H1 (cell line): Measurements from ENCODE around the gene SLFN13. TPM values are rescaled to one million over a fixed set of nuclear protein-coding genes. Genes with fewer than 3 reads are reported as not detected.

Experiments used
- CBX5 ChIP-seq: fragments of 300-800, 300-1000 bp; sonication (generic); IDR thresholded peaks from 2 replicates; pipeline ENCODE4 v1.7.1; 2016; ENCODE audit warnings: antibody characterized with exemption, low read length, low read depth
- CHD2 ChIP-seq: IDR thresholded peaks from 2 replicates; pipeline ENCODE4 v1.6.1; 2012; ENCODE audit warnings: low read length, improper control_type of control experiment
- CHD7 ChIP-seq: fragments of 300-600 bp; sonication (generic); IDR thresholded peaks from 2 replicates; pipeline ENCODE4 v1.7.1; 2012; ENCODE audit warnings: low read length, moderate library complexity, mild to moderate bottlenecking, inconsistent platforms; ENCODE audit not compliant: insufficient replicate concordance
- FOSL1 ChIP-seq: IDR thresholded peaks from 2 replicates; pipeline ENCODE4 v1.6.1; 2011; ENCODE audit warnings: mild to moderate bottlenecking, low read depth, low read length, moderate library complexity; ENCODE audit not compliant: insufficient read depth
- HDAC6 ChIP-seq: IDR thresholded peaks from one replicate; pipeline ENCODE4 v1.7.1; 2012; ENCODE audit warnings: low read depth, mild to moderate bottlenecking, inconsistent platforms, low read length, moderate library complexity
- KDM4A ChIP-seq: IDR thresholded peaks from one replicate; pipeline ENCODE4 v1.7.1; 2012; ENCODE audit warnings: low read depth, mild to moderate bottlenecking, moderate library complexity, low read length, inconsistent platforms; ENCODE audit not compliant: severe bottlenecking
- MAX ChIP-seq: IDR thresholded peaks from 2 replicates; pipeline ENCODE4 v1.6.1; 2012; ENCODE audit warnings: inconsistent platforms
- NANOG ChIP-seq: IDR thresholded peaks from 2 replicates; pipeline ENCODE4 v1.6.1; 2011; ENCODE audit warnings: low read length, low read depth, mild to moderate bottlenecking, inconsistent platforms; ENCODE audit not compliant: insufficient read depth, poor library complexity, severe bottlenecking
- PHF8 ChIP-seq: fragments of 200-600 bp; sonication (generic); conservative IDR thresholded peaks from 2 replicates; pipeline ENCODE4 v1.7.1; 2012; ENCODE audit warnings: low read depth, mild to moderate bottlenecking, inconsistent platforms, low read length, moderate library complexity
- RAD21 ChIP-seq, 2 experiments: IDR thresholded peaks in 1 of 2; conservative IDR thresholded peaks in 1 of 2; 2 replicates each; pipeline ENCODE4 v1.6.1; 2011; ENCODE audit warnings: low read depth in 2 of 2, low read length in 2 of 2, improper control_type of control experiment in 1 of 2, inconsistent platforms in 1 of 2, mild to moderate bottlenecking in 1 of 2, moderate library complexity in 1 of 2
- SUZ12 ChIP-seq: fragments of 200-600 bp; sonication (generic); IDR thresholded peaks from 2 replicates; pipeline ENCODE4 v1.6.1; 2012; ENCODE audit warnings: mild to moderate bottlenecking, inconsistent platforms, low read length, moderate library complexity, mixed read lengths
- polyA plus RNA-seq, 7 experiments: library from polyadenylated mRNA; depleted of rRNA in 3 of 7; stranded (reverse) in 5 of 7; unstranded in 2 of 7; fragments of >200 nt in 5 of 7; fragments of 200-250 nt in 2 of 7; gene quantifications; 1 replicate in 5 of 7; 2 replicates in 1 of 7; 4 replicates in 1 of 7; pipeline versions ENCODE4 v1.2.1 to v1.2.3, GENCODE V29; 2011 to 2013; ENCODE audit warnings: missing spikeins in 2 of 7, mixed read lengths in 2 of 7
- total RNA-seq: library from RNA; stranded (reverse); fragmentation: NEBNext Ultra II Directional; extraction: Animal tissue kit (Norgen Biotek cat#: 25700); gene quantifications from 2 replicates; pipeline ENCODE4 v1.2.1, GENCODE V29; 2021

Gene SLFN13
- total and polyA plus RNA-seq, 2 of the 8 experiments (the other 6 are each of a cell fraction or from before 2014, with no cell fraction given) = 15.7 to 27.5 TPM

GRCh38 chr17:35467824-35468223 is 19.3 kb upstream of the SLFN13 start (continued):
- TF ChIP-seq CHD7 = no peak
- no peak for TF ChIP-seq SUZ12
- no peak for TF ChIP-seq CBX5
- no peak for TF ChIP-seq PHF8
- no peak for TF ChIP-seq HDAC6
- no peak for TF ChIP-seq KDM4A
- TF ChIP-seq RAD21 (IDR thresholded peaks at IDR 0.05 in 1 of 2, conservative IDR thresholded peaks at IDR 0.05 in 1 of 2; ENCODE audit: low read depth in 2 of 2, low read length in 2 of 2) = no peak
- no peak for TF ChIP-seq NANOG
- TF ChIP-seq FOSL1 = no peak
- TF ChIP-seq CHD2 = no peak
- no peak for TF ChIP-seq MAX
